H1 (cell line): ENCODE results near the gene PHOSPHO1. TPM values are rescaled to one million over a fixed set of nuclear protein-coding genes. Genes with fewer than 3 reads are reported as not detected.

Experiments
- CBX8 ChIP-seq: fragments of 300-800, 300-1000 bp; sonication (generic); IDR thresholded peaks from 2 replicates; pipeline ENCODE4 v1.7.1; 2016; ENCODE audit warnings: low read depth, low read length, borderline replicate concordance
- CHD7 ChIP-seq: fragments of 300-600 bp; sonication (generic); IDR thresholded peaks from 2 replicates; pipeline ENCODE4 v1.7.1; 2012; ENCODE audit warnings: low read length, moderate library complexity, mild to moderate bottlenecking, inconsistent platforms; ENCODE audit not compliant: insufficient replicate concordance
- MAFK ChIP-seq: IDR thresholded peaks from 2 replicates; pipeline ENCODE4 v1.6.1; 2012; ENCODE audit warnings: low read depth, mild to moderate bottlenecking, improper control_type of control experiment, low read length
- polyA plus RNA-seq, 7 experiments: library from polyadenylated mRNA; depleted of rRNA in 3 of 7; stranded (reverse) in 5 of 7; unstranded in 2 of 7; fragments of >200 nt in 5 of 7; fragments of 200-250 nt in 2 of 7; gene quantifications; 1 replicate in 5 of 7; 2 replicates in 1 of 7; 4 replicates in 1 of 7; pipeline versions ENCODE4 v1.2.1 to v1.2.3, GENCODE V29; 2011 to 2013; ENCODE audit warnings: missing spikeins in 2 of 7, mixed read lengths in 2 of 7
- total RNA-seq: library from RNA; stranded (reverse); fragmentation: NEBNext Ultra II Directional; extraction: Animal tissue kit (Norgen Biotek cat#: 25700); gene quantifications from 2 replicates; pipeline ENCODE4 v1.2.1, GENCODE V29; 2021

The PHOSPHO1 gene
- total and polyA plus RNA-seq, 2 of the 8 experiments (the other 6 are each of a cell fraction or from before 2014, with no cell fraction given): 0.34 to 0.45 TPM

GRCh38 chr17:49249292-49249794 is 18.8 kb upstream of the PHOSPHO1 start (continued):
- no peak for TF ChIP-seq CHD7
- no peak for TF ChIP-seq CBX8
- TF ChIP-seq MAFK: no peak
